Esophagus muscularis mucosa (tissue), 4 donors: ENCODE measurements around the gene RIMBP3B.
"Not testable (repeated sequence)": the region's sequence is repeated elsewhere in the genome, so short reads cannot be mapped to it uniquely, and the experiment has no call there.

Experiments used
- CTCF ChIP-seq, 3 experiments: fragments of 200-600 bp in 2 of 3; fragments of 450-650 bp in 1 of 3; sonication (generic) in 2 of 3; IDR thresholded peaks; one replicate each; pipeline ENCODE4 v1.5.1; 2017 to 2019; ENCODE audit warnings: antibody characterized with exemption in 3 of 3, mild to moderate bottlenecking in 2 of 3, moderate library complexity in 1 of 3
- EP300 ChIP-seq: sonication (generic); formaldehyde crosslinking; IDR thresholded peaks from one replicate; pipeline ENCODE4 v1.6.1; 2017; ENCODE audit warnings: antibody characterized with exemption
- POLR2A ChIP-seq: fragments of 450-650 bp; IDR thresholded peaks from one replicate; pipeline ENCODE4 v1.6.1; 2017; ENCODE audit warnings: antibody characterized with exemption, moderate library complexity, mild to moderate bottlenecking, low read depth
- POLR2AphosphoS5 ChIP-seq, 2 donors: sonication (generic); formaldehyde crosslinking; IDR thresholded peaks; one replicate each; pipeline ENCODE4 v1.6.1; 2017; ENCODE audit warnings: antibody characterized with exemption in 2 of 2

- not testable (repeated sequence) for TF ChIP-seq EP300; CTCF (IDR thresholded peaks at IDR 0.05); POLR2A; POLR2AphosphoS5 (IDR thresholded peaks at IDR 0.05)
These were observed 26.0 kb upstream of the RIMBP3B start for GRCh38 chr22:21357527-21357926.
